GM12872 (cell line): ENCODE results near the gene SHC2.

Experiments used
- TF ChIP-seq, protein P1 (sequence below): IDR thresholded peaks from 3 replicates; pipeline ENCODE4 v1.5.1; 2011; ENCODE audit warnings: low read depth, mild to moderate bottlenecking, low read length, moderate library complexity; ENCODE audit not compliant: insufficient read depth

Gene SHC2

DNA sequence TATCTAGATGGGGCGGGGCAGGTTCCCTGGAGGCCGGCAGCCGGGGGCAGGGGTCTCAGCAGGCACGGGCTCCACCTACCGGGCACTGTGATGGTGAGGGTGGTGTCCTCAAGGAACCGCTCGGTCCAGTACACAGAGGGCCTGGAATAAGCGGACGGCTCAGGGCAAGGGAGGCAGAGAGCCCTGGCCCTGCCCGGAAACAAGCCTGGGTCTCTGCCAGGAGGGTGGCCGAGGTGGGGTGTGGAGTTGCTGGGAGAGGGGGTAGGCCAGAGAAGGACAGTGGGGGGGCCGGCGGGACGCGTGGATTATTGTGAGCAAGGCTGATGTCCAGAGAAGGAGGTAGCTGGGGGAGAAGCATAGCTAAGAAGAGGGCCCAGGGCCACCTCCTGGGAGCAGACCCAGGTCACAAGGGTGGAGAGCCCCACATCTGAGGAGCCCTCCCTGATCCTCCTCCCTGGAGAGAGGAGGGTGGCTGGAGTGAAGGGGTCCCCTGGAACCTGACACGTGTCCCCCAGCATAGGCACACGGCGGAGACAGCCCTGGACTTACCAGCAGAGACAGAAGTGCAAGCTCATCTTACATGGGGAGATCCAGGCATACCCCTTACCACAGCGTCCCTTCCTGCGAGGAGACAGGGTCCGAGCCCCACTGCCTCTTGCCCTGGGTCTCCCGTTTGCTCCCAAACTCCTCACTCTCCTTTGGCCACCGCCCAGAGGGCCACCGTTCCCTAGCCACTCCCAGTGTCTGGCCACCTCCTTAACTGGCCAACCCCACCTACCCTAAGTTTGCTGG lies 87.2 kb downstream of the SHC2 start:
- TF ChIP-seq, protein P1, sequence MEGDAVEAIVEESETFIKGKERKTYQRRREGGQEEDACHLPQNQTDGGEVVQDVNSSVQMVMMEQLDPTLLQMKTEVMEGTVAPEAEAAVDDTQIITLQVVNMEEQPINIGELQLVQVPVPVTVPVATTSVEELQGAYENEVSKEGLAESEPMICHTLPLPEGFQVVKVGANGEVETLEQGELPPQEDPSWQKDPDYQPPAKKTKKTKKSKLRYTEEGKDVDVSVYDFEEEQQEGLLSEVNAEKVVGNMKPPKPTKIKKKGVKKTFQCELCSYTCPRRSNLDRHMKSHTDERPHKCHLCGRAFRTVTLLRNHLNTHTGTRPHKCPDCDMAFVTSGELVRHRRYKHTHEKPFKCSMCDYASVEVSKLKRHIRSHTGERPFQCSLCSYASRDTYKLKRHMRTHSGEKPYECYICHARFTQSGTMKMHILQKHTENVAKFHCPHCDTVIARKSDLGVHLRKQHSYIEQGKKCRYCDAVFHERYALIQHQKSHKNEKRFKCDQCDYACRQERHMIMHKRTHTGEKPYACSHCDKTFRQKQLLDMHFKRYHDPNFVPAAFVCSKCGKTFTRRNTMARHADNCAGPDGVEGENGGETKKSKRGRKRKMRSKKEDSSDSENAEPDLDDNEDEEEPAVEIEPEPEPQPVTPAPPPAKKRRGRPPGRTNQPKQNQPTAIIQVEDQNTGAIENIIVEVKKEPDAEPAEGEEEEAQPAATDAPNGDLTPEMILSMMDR: no peak

DNA sequence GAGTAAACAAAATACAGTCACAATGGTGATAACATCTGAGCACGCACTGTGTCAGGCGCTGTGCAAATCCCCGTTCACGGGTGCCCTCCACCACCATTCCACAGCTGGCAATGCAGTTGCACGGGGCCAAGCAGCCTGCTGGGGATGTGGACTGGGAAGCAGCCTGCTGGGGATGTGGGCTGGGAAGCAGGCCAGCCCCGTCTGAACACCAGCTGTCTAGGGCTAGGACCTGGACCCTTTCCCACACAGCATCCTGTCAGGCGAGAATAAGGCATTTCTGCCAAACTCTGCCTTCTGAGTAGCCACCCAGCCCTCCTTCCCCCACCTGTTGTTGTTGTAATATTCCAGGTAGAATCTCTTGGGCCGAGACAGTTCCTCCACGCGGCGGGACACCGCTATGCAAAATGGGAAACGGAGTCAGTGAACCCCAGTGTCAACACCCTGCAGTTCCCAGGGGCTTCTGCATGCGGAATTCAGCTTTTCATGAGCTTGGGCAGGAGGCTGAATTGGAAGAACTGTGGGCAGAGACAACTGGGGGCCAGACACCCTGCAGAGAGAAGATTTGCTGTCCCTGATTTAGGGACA lies 88.4 kb downstream of the SHC2 start:
- TF ChIP-seq, protein P1: no peak

DNA sequence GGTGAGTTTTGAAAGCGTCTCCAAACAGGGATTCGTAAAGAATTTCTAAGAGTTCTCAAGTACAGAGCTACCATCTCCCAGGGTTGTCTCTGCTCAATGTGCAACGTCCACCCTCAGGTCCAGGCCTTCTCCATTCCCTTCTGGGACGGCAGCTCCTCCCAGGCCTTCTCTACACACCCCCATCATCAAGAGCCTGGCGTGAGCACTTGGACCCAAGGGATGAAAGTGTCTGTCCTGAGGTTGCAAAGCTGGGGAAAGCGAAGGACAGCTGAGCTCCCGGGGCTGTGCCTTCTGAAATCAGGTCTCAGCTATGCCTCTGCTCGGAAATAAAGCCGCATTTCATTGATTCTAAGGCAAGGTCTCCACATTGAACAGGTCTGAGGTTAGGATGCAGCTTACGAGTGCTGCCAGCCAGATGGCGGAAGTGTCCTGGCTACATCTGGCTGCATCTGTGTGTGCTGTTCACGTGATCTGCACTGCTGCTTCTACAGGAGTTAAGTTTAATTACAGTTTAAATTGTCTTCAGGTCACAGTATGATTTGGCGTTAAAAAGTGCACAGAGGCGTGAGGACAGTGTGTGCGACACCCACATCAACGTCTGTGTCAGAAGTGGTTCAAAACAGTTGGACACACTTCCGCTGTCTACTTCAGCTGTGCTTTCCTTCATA lies 89.2 kb downstream of the SHC2 start:
- TF ChIP-seq, protein P1: no peak

DNA sequence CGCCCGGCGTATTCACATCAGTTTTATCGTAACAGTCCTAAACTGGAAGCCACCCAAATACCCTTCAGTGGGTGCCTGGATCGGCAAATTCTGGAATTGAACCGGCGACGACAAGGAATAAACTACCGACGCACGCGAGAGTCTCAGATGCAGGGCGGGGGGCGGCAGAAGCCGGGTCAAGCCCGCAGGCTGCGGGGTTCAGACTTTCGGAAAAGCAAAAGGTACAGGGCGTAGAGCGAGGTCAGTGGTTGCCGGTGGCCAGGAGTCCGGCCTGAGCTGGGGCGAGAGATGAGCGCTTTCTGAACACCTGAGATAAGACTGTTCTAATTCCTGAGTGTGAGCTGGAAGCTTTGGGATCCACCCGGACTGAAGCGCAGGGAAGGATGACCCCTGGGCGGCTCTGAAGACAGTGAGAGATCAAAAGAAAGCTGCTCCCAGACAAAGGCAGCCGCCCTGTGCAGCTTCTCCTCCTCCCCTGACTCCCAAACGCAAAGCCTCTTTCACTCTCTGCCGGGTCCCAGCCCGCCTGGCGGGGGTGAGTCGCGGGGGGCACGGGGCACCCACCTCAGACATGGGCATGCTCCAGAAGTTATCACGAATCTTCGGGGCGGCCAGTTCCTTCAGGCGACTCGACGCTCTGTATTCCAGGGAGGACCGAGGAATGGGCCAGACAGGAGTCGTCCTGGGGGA lies 90.0 kb downstream of the SHC2 start:
- TF ChIP-seq, protein P1: no peak

DNA sequence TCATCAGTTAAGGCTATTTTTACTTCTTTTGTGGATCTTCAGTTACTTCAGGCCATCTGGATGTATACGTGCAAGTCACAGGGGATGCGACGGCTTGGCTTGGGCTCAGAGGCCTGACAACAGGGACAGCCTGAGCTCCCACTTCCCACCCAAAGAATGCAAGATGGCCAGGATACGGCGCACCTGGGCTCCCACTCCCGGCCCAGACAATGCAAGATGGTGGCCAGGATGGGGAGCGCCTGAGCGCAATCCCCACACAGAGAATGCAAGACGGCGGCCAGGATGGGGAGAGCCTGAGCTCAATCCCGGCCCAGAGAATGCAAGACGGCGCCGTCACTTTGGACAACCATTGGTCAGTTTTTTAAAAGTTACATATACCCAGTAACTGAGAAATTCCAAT lies 91.0 kb downstream of the SHC2 start:
- TF ChIP-seq, protein P1: no peak

DNA sequence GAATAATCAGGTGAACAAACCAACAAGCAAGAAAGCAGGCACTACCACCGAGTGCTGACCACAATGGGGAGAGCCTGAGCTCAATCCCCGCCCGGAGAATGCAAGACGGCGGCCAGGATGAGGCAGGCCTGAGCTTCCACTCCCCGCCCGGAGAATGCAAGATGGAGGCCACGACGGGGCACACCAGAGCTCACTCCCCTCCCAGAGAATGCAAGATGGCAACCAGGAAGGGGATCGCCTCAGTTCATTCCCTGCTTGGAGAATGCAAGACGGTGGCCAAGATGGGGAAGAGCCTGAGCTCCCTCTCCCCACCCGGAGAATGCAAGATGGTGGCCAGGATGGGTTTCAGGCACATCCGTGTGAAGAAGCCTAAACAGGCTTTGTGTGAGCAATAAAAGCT lies 91.6 kb downstream of the SHC2 start:
- TF ChIP-seq, protein P1: no peak

DNA sequence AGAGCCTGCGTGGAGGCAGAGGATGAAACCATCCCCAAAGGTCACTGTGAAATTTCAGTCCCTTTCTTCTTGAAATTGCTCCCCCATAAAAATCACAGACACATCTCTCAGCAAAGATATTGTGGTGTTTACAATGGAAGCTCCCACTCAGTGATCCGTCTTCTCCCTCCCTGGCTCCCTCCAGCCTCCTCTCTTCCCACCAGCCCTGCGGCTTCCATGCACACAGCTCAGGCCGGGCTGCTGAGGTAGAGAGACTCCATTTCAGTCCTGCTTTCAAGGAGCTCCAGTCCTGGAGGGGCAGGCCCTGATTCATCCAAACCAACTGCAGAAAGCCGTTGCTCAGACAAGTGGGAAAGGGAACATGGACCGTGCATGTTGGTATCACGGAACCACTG lies 92.2 kb downstream of the SHC2 start:
- TF ChIP-seq, protein P1: no peak
